GM13976 (cell line): Measurements from ENCODE around the gene BIVM.

ENCODE experiments used
- DNase-seq: peaks from one replicate; pipeline ENCODE4 v3.0.0; 2012; ENCODE audit warnings: low spot score
- CTCF ChIP-seq: IDR thresholded peaks from 2 replicates; pipeline ENCODE4 v1.5.1; 2012; ENCODE audit warnings: borderline replicate concordance, mild to moderate bottlenecking; ENCODE audit not compliant: insufficient read depth; ENCODE audit errors: extremely low read depth, missing control alignments, control extremely low read depth
- in situ Hi-C: fragments of 300-500 bp; cut with MboI; formaldehyde crosslinking; loops from one replicate; pipeline ENCODE4 v1.12.0; 2022; ENCODE audit warnings: low sequenced_read_pairs, mixed read lengths, inconsistent platforms; ENCODE audit not compliant: unreplicated experiment

BIVM gene

GRCh38 chr13:102845630-102846260 lies 46.8 kb downstream of the BIVM start, which contains the start of gene ERCC5:
Gene ERCC5 (plus strand): TSS chr13:102846032. CDS start chr13:102846267, 235 bp downstream.
- in situ Hi-C loops: no loop called here
- peak; percentile 29 for TF ChIP-seq CTCF
- peak; percentile 83 for DNase-seq

- peak; percentile 41 for DNase-seq
- in situ Hi-C loops: no loop called here
- no peak for TF ChIP-seq CTCF
Measured at GRCh38 chr13:102846261-102847015, 47.5 kb downstream of the BIVM start.

GRCh38 chr13:102847272-102848234 lies 48.6 kb downstream of the BIVM start:
- TF ChIP-seq CTCF: peak; percentile 57
- DNase-seq: no peak
- in situ Hi-C loops: no loop called here

GRCh38 chr13:102848956-102849355 lies 50.0 kb downstream of the BIVM start:
- no peak for DNase-seq
- in situ Hi-C loops: no loop called here
- TF ChIP-seq CTCF: no peak

- no peak for DNase-seq
- no peak for TF ChIP-seq CTCF
- in situ Hi-C loops: loop anchor here (5.0 kb wide), 1 partner anchor 255 kb away; the partner anchor contains the start of gene TPP2
Measured at GRCh38 chr13:102852556-102852955, 53.6 kb downstream of the BIVM start.

- in situ Hi-C loops: loop anchor here (5.0 kb wide), 1 partner anchor 257 kb away; the partner anchor contains the start of gene TPP2
- DNase-seq: no peak
Measured at GRCh38 chr13:102854675-102855074, 55.8 kb downstream of the BIVM start.

More at GRCh38 chr13:102854675-102855074, 55.8 kb downstream of the BIVM start:
- TF ChIP-seq CTCF: no peak
